GM12878 (cell line): ENCODE results near the gene AREG. TPM values are rescaled to one million over a fixed set of nuclear protein-coding genes. Genes with fewer than 3 reads are reported as not detected.

ENCODE experiments used
- ATAC-seq: fragments of 200-7000 bp; cut with Tn5 transposase; 3 replicates; pipeline ENCODE4 v1.9.1; 2020; ENCODE audit warnings: mild to moderate bottlenecking, moderate library complexity
- BruUV-seq: library from RNA; stranded (reverse); fragments of 400-500 nt; replicated peaks from 2 replicates; lab custom pipeline; 2021; lab: Mats Ljungman, UMichigan
- CTCF ChIA-PET: fragments of 300-600 bp; sonication (Branson Sonifier 250); formaldehyde crosslinking; extraction: SDS; loops from one replicate; lab custom pipeline; 2021; ENCODE audit warnings: inconsistent platforms; lab: Yijun Ruan, JAX
- POLR2A ChIA-PET: fragments of 350-600 bp; formaldehyde crosslinking; extraction: SDS; loops from one replicate; lab custom pipeline; 2021; ENCODE audit warnings: inconsistent platforms; lab: Charles Lee
- RAD21 ChIA-PET: fragments of 300-600 bp; sonication (Branson Sonifier 250); formaldehyde crosslinking; loops from one replicate; lab custom pipeline; 2023; ENCODE audit warnings: antibody characterized with exemption; ENCODE audit not compliant: unreplicated experiment; lab: Charles Lee
- SMC1A ChIA-PET: fragments of 300-600 bp; sonication (Branson Sonifier 250); formaldehyde crosslinking; loops from one replicate; lab custom pipeline; 2023; ENCODE audit not compliant: unreplicated experiment, uncharacterized antibody; lab: Charles Lee
- DNase-seq: peaks from one replicate; pipeline ENCODE4 v3.0.0-alpha.2; 2011; ENCODE audit warnings: low read depth, low spot score
- FAIRE-seq: peaks from 3 replicates; lab custom pipeline; 2011; peaks lifted over from hg19 to GRCh38; lab: Jason Lieb, UNC
- H2AFZ ChIP-seq: 2 replicates; pipeline ENCODE4 v1.6.0; 2011; ENCODE audit warnings: low read depth, low read length, control low read depth; ENCODE audit not compliant: control insufficient read depth
- H3K27ac ChIP-seq: 2 replicates; pipeline ENCODE4 v1.5.1; 2011; ENCODE audit warnings: control low read depth; ENCODE audit not compliant: control insufficient read depth, insufficient read depth
- H3K27me3 ChIP-seq, 2 experiments: replicated peaks in 1 of 2; 2 replicates each; pipeline versions ENCODE4 v1.6.0 to v1.6.1; 2011; ENCODE audit warnings: low read length in 1 of 2; ENCODE audit not compliant: control insufficient read depth in 2 of 2, insufficient read depth in 2 of 2
- H3K36me3 ChIP-seq, 2 experiments: 2 replicates each; pipeline ENCODE4 v1.5.1; 2011; ENCODE audit warnings: low read length in 1 of 2; ENCODE audit not compliant: control insufficient read depth in 2 of 2, insufficient read depth in 2 of 2
- H3K4me1 ChIP-seq: 2 replicates; pipeline ENCODE4 v1.6.1; 2011; ENCODE audit warnings: mild to moderate bottlenecking, low read length, moderate library complexity, mixed read lengths; ENCODE audit not compliant: control insufficient read depth, insufficient read depth
- H3K4me2 ChIP-seq: 2 replicates; pipeline ENCODE4 v1.6.0; 2011; ENCODE audit warnings: control low read depth; ENCODE audit not compliant: control insufficient read depth, insufficient read depth
- H3K4me3 ChIP-seq: fragments of 200-600 bp; sonication (generic); 2 replicates; pipeline ENCODE4 v1.5.1; 2016
- H3K79me2 ChIP-seq: 2 replicates; pipeline ENCODE4 v1.6.0; 2011; ENCODE audit warnings: low read length; ENCODE audit not compliant: control insufficient read depth, insufficient read depth
- H3K9ac ChIP-seq: 2 replicates; pipeline ENCODE4 v1.8.0; 2011; ENCODE audit warnings: low read length, control low read depth, mixed read lengths; ENCODE audit not compliant: control insufficient read depth, insufficient read depth
- H3K9me3 ChIP-seq: replicated peaks from 3 replicates; pipeline ENCODE4 v1.5.1; 2011; ENCODE audit warnings: mild to moderate bottlenecking, low read length; ENCODE audit not compliant: control insufficient read depth, insufficient read depth
- H4K20me1 ChIP-seq: 2 replicates; pipeline ENCODE4 v1.6.0; 2011; ENCODE audit not compliant: control insufficient read depth, insufficient read depth
- BCLAF1 ChIP-seq: fragments of 450-650 bp; IDR thresholded peaks from 2 replicates; pipeline ENCODE4 v1.6.1; 2017; ENCODE audit warnings: antibody characterized with exemption, mild to moderate bottlenecking, moderate library complexity
- HSF1 ChIP-seq: fragments of 150-350 bp; IDR thresholded peaks from 2 replicates; pipeline ENCODE4 v1.6.1; 2014; ENCODE audit warnings: mild to moderate bottlenecking, low read depth, low read length
- ZZZ3 ChIP-seq: IDR thresholded peaks from 2 replicates; pipeline ENCODE4 v1.6.1; 2011; ENCODE audit warnings: low read depth; ENCODE audit not compliant: control insufficient read depth, insufficient read length
- WGBS: methylation state at CpG from one replicate; pipeline ENCODE4 v1.1.6; 2016; ENCODE audit warnings: low lambda C conversion rate; ENCODE audit not compliant: insufficient replicate concordance, insufficient coverage; ENCODE audit errors: missing lambda C conversion rate; 5-methylcytosine and 5-hydroxymethylcytosine counted together
- in situ Hi-C: fragments of 300-500 bp; cut with MboI; formaldehyde crosslinking; loops from 9 replicates; pipeline ENCODE4 v1.14.3; 2018; ENCODE audit warnings: mixed read lengths
- intact Hi-C: fragments of 100-400 bp; cut with micrococcal nuclease; formaldehyde crosslinking; loops from one replicate; pipeline ENCODE4 v1.14.2; 2022; ENCODE audit not compliant: unreplicated experiment
- polyA plus RNA-seq, 11 experiments: library from polyadenylated mRNA; depleted of rRNA in 4 of 11; unstranded in 6 of 11; stranded (reverse) in 5 of 11; fragments of >200 nt; fragmentation: Nextera tagmentation in 4 of 11; fragmentation: Illumina TruSeq in 1 of 11; extraction: Ambion mirVana in 4 of 11; extraction: Trizol in 1 of 11; gene quantifications; 1 replicate in 1 of 11; 2 replicates in 10 of 11; pipeline versions ENCODE4 v1.2.1 to v1.2.3, GENCODE V29; 2011 to 2016; ENCODE audit warnings: inconsistent platforms in 2 of 11, missing spikeins in 2 of 11, low read depth in 1 of 11
- total RNA-seq, 4 experiments: library from RNA; depleted of rRNA in 3 of 4; stranded (reverse); fragments of >200 nt in 3 of 4; fragmentation: Illumina TruSeq in 1 of 4; extraction: Trizol in 1 of 4; gene quantifications; 2 replicates each; pipeline versions ENCODE4 v1.2.1 to v1.2.3, GENCODE V29; 2013 to 2021
- TF ChIP-seq, protein P1 (sequence below): fragments of 450-650 bp; formaldehyde crosslinking; IDR thresholded peaks from 2 replicates; pipeline ENCODE4 v1.4.0; 2022; ENCODE audit warnings: mild to moderate bottlenecking, moderate library complexity

The AREG gene
- total and polyA plus RNA-seq, 10 of the 15 experiments (the other 5 are each of a cell fraction or from before 2014, with no cell fraction given) = 0.25 to 0.37 TPM; not detected in 8

DNA sequence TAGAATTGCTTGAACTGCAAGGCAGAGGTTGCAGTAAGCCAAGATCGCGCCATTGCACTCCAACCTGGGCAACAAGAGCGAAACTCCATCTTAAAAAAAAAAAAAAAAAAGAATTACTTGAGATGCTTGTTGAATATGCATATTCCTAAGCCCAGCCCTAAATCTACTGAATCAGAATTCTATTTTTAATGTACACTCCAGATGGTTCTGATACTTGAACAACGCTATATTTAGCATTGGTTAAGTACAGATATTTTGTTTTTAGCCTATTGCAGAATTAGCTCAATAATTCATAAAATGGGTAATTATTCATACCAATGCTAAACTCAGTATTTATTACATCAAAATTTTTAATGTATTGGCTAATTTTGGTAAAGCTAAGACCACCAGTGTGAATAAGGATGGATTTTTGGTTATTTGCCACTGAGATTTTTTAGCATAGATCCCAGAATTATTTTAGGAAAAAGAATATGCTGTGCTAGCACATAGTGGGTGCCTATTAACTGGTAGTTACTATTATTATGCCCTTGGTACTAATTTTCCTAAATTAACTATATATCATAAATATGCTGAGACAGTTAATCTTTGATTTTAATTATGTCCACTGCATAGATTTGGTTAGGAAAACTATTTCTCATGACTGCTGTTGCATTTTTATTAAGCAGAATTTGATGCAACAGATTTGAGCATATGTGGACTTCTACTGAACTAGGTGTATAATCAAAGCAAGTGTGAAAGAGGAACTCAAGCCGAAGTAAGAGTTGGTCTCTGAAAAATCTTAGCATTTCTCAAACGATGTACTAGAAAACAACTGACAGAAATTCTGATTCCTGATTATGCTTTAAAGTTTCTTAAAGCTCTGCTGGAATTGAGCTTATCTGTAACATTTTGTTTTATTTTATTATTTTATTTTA lies 9.2 kb downstream of the AREG start:
- SMC1A ChIA-PET = interaction anchor here (0.7 kb wide), 1 partner anchor 8 kb away, joined by 3 read pairs; no protein-coding TSS in a partner anchor
- ATAC-seq = no peak
- Histone ChIP-seq H3K27me3 (no peaks in the 10 kb centered on the region; a peak in 1 of 4 replicates), H4K20me1 (no peaks in the 10 kb centered on the region), H3K27ac (no peak overlapping the region), H3K9ac (no peak overlapping the region), H3K79me2 (no peaks in the 10 kb centered on the region), H3K36me3 (no peaks in the 10 kb centered on the region), H3K4me1 (no peaks in the 10 kb centered on the region), H3K4me3 (no peak overlapping the region)
- no peak for DNase-seq
- FAIRE-seq = peak; percentile 75
- CTCF ChIA-PET = no interaction called here
- WGBS = 38% methylated on average over 6 of the region's 6 CpGs
- intact Hi-C loops = no loop called here
- POLR2A ChIA-PET = no interaction called here
- no TSS peak for BruUV-seq
- TF ChIP-seq, protein P1, sequence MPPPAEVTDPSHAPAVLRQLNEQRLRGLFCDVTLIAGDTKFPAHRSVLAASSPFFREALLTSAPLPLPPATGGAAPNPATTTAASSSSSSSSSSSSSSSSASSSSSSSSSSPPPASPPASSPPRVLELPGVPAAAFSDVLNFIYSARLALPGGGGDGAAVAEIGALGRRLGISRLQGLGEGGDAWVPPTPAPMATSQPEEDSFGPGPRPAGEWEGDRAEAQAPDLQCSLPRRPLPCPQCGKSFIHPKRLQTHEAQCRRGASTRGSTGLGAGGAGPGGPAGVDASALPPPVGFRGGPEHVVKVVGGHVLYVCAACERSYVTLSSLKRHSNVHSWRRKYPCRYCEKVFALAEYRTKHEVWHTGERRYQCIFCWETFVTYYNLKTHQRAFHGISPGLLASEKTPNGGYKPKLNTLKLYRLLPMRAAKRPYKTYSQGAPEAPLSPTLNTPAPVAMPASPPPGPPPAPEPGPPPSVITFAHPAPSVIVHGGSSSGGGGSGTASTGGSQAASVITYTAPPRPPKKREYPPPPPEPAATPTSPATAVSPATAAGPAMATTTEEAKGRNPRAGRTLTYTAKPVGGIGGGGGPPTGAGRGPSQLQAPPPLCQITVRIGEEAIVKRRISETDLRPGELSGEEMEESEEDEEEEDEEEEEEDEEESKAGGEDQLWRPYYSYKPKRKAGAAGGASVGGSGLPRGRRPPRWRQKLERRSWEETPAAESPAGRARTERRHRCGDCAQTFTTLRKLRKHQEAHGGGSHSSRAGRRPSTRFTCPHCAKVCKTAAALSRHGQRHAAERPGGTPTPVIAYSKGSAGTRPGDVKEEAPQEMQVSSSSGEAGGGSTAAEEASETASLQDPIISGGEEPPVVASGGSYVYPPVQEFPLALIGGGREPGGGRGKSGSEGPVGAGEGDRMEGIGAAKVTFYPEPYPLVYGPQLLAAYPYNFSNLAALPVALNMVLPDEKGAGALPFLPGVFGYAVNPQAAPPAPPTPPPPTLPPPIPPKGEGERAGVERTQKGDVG (CRISPR knock-in tag) = no peak
- no peak for TF ChIP-seq ZZZ3
- TF ChIP-seq HSF1 = no peak
- TF ChIP-seq BCLAF1 = no peak
- TF ChIP-seq, all 136 proteins: peak for 0
- RAD21 ChIA-PET = no interaction called here
- Histone ChIP-seq H3K9me3 (no peaks in the 10 kb centered on the region), H3K4me2 (no peak overlapping the region), H2AFZ (no peak overlapping the region)
- in situ Hi-C loops = no loop called here
